HEK293 (cell line): ENCODE data around the gene ARHGAP24.
"Not testable (repeated sequence)": the region's sequence is repeated elsewhere in the genome, so short reads cannot be mapped to it uniquely, and the experiment has no call there.

ENCODE experiments used
- CTCF ChIA-PET: fragments of 350-600 bp; formaldehyde crosslinking; extraction: SDS; loops from one replicate; lab custom pipeline; 2021; ENCODE audit warnings: antibody characterized with exemption; lab: Yijun Ruan, JAX
- POLR2A ChIA-PET: fragments of 300-600 bp; formaldehyde crosslinking; extraction: SDS; loops from one replicate; lab custom pipeline; 2020; ENCODE audit warnings: antibody characterized with exemption, inconsistent platforms; lab: Yijun Ruan, JAX
- H3K27ac ChIP-seq: fragments of 200-500 bp; sonication (Bioruptor generic); 2 replicates; pipeline ENCODE4 v1.5.1; 2014; ENCODE audit warnings: low read depth, low read length, control low read depth, inconsistent platforms; ENCODE audit errors: extremely low read depth
- H3K36me3 ChIP-seq, 2 experiments: fragments of 200-500 bp in 1 of 2; sonication (Bioruptor generic) in 1 of 2; 1 replicate in 1 of 2; 2 replicates in 1 of 2; pipeline ENCODE4 v1.5.1; 2014 to 2017; ENCODE audit warnings: inconsistent platforms in 2 of 2, low read length in 2 of 2; ENCODE audit not compliant: control insufficient read depth in 2 of 2, insufficient read depth in 1 of 2
- H3K4me1 ChIP-seq: fragments of 200-500 bp; sonication (Bioruptor generic); 2 replicates; pipeline ENCODE4 v1.5.1; 2014; ENCODE audit warnings: mild to moderate bottlenecking, low read length, inconsistent platforms; ENCODE audit not compliant: control insufficient read depth, insufficient read depth
- H3K4me3 ChIP-seq: 2 replicates; pipeline ENCODE4 v1.5.1; 2011; ENCODE audit warnings: low read depth, mild to moderate bottlenecking, control low read depth, low read length, moderate library complexity
- H3K9me3 ChIP-seq: fragments of 200-500 bp; sonication (Bioruptor generic); 2 replicates; pipeline ENCODE4 v1.5.1; 2014; ENCODE audit warnings: low read depth, low read length, inconsistent platforms; ENCODE audit not compliant: control insufficient read depth, insufficient read depth
- GLI2 ChIP-seq: fragments of 450-650 bp; formaldehyde crosslinking; IDR thresholded peaks from 2 replicates; pipeline ENCODE4; 2017; ENCODE audit warnings: missing biosample characterization, missing genetic modification characterization, low read depth, borderline replicate concordance
- INSM2 ChIP-seq: fragments of 450-650 bp; formaldehyde crosslinking; IDR thresholded peaks from 2 replicates; pipeline ENCODE4 v1.5.1; 2016; ENCODE audit warnings: missing biosample characterization, missing genetic modification characterization
- SALL2 ChIP-seq: fragments of 450-650 bp; formaldehyde crosslinking; IDR thresholded peaks from 2 replicates; pipeline ENCODE4 v1.5.0; 2017; ENCODE audit warnings: missing biosample characterization, mild to moderate bottlenecking, missing genetic modification characterization, borderline replicate concordance
- SCRT1 ChIP-seq: fragments of 450-650 bp; formaldehyde crosslinking; IDR thresholded peaks from 2 replicates; pipeline ENCODE4 v1.5.1; 2016; ENCODE audit warnings: missing biosample characterization, missing genetic modification characterization, borderline replicate concordance
- ZFP41 ChIP-seq: fragments of 450-650 bp; formaldehyde crosslinking; IDR thresholded peaks from 2 replicates; pipeline ENCODE4 v1.5.1; 2016; ENCODE audit warnings: missing biosample characterization, missing genetic modification characterization, borderline replicate concordance
- ZNF211 ChIP-seq: fragments of 450-650 bp; formaldehyde crosslinking; IDR thresholded peaks from 2 replicates; pipeline ENCODE4 v1.5.1; 2016; ENCODE audit warnings: low read depth, missing biosample characterization, missing genetic modification characterization
- ZNF24 ChIP-seq: fragments of 450-650 bp; formaldehyde crosslinking; IDR thresholded peaks from 2 replicates; pipeline ENCODE4 v1.5.1; 2016; ENCODE audit warnings: missing biosample characterization, missing genetic modification characterization
- ZNF311 ChIP-seq: fragments of 450-650 bp; formaldehyde crosslinking; IDR thresholded peaks from 2 replicates; pipeline ENCODE4 v1.5.1; 2017; ENCODE audit warnings: missing biosample characterization, missing genetic modification characterization, borderline replicate concordance
- ZNF354C ChIP-seq: fragments of 450-650 bp; formaldehyde crosslinking; IDR thresholded peaks from 2 replicates; pipeline ENCODE4 v1.5.1; 2016; ENCODE audit warnings: missing biosample characterization, missing genetic modification characterization, low read depth, borderline replicate concordance
- ZNF37A ChIP-seq: fragments of 450-650 bp; IDR thresholded peaks from 2 replicates; pipeline ENCODE4 v1.5.1; 2018; ENCODE audit warnings: missing biosample characterization, missing genetic modification characterization
- ZNF423 ChIP-seq: fragments of 450-650 bp; formaldehyde crosslinking; IDR thresholded peaks from 2 replicates; pipeline ENCODE4 v1.5.1; 2016; ENCODE audit warnings: missing biosample characterization, missing genetic modification characterization
- ZNF548 ChIP-seq: fragments of 450-650 bp; formaldehyde crosslinking; IDR thresholded peaks from 2 replicates; pipeline ENCODE4 v1.5.1; 2016; ENCODE audit warnings: missing biosample characterization, missing genetic modification characterization
- ZNF561 ChIP-seq: fragments of 450-650 bp; IDR thresholded peaks from 2 replicates; pipeline ENCODE4 v1.5.1; 2018; ENCODE audit warnings: missing biosample characterization, missing genetic modification characterization, borderline replicate concordance
- ZNF571 ChIP-seq: fragments of 450-650 bp; formaldehyde crosslinking; IDR thresholded peaks from 2 replicates; pipeline ENCODE4 v1.5.0; 2017; ENCODE audit warnings: missing biosample characterization, missing genetic modification characterization
- ZNF610 ChIP-seq: fragments of 450-650 bp; formaldehyde crosslinking; IDR thresholded peaks from 2 replicates; pipeline ENCODE4 v1.5.1; 2016; ENCODE audit warnings: missing biosample characterization, missing genetic modification characterization, borderline replicate concordance
- ZNF768 ChIP-seq: fragments of 450-650 bp; formaldehyde crosslinking; IDR thresholded peaks from 2 replicates; pipeline ENCODE4 v1.5.1; 2018; ENCODE audit warnings: missing biosample characterization, mild to moderate bottlenecking, missing genetic modification characterization
- ZSCAN30 ChIP-seq: fragments of 450-650 bp; IDR thresholded peaks from 2 replicates; pipeline ENCODE4 v1.5.1; 2018; ENCODE audit warnings: missing biosample characterization, mild to moderate bottlenecking, missing genetic modification characterization, moderate library complexity
- ZSCAN4 ChIP-seq: fragments of 450-650 bp; formaldehyde crosslinking; IDR thresholded peaks from 2 replicates; pipeline ENCODE4 v1.5.1; 2017; ENCODE audit warnings: missing biosample characterization, missing genetic modification characterization
- TF ChIP-seq, protein P1 (sequence below): fragments of 450-650 bp; formaldehyde crosslinking; IDR thresholded peaks from 2 replicates; pipeline ENCODE4 v1.5.1; 2016; ENCODE audit warnings: missing biosample characterization, missing genetic modification characterization
- TF ChIP-seq, protein P2 (sequence below): fragments of 450-650 bp; formaldehyde crosslinking; IDR thresholded peaks from 2 replicates; pipeline ENCODE4; 2016; ENCODE audit warnings: missing biosample characterization, missing genetic modification characterization

The ARHGAP24 gene

GRCh38 chr4:86015412-86016350 lies 540.7 kb downstream of the ARHGAP24 start:
- H3K4me1 ChIP-seq, result no peaks in the 10 kb centered on the region
- no peaks in the 10 kb centered on the region for H3K36me3 ChIP-seq
- no peak overlapping the region for H3K4me3 ChIP-seq
- TF ChIP-seq SCRT1, result no peak
- no peak for TF ChIP-seq ZNF423 (tag by site-specific recombination)
- no peak for TF ChIP-seq ZSCAN30 (tag by site-specific recombination)
- ChIA-PET POLR2A (no interaction called here), CTCF (no interaction called here)
- no peaks in the 10 kb centered on the region for H3K9me3 ChIP-seq
- H3K27ac ChIP-seq, result no peak overlapping the region

- POLR2A ChIA-PET, result no interaction called here
- H3K9me3 ChIP-seq, result no peaks in the 10 kb centered on the region
- H3K36me3 ChIP-seq, result no peaks in the 10 kb centered on the region
- H3K4me3 ChIP-seq, result no peak overlapping the region
- no peak overlapping the region for H3K27ac ChIP-seq
- no peaks in the 10 kb centered on the region for H3K4me1 ChIP-seq
- TF ChIP-seq ZNF311 (tag by site-specific recombination) (no peak), INSM2 (tag by site-specific recombination) (no peak), ZNF768 (tag by site-specific recombination) (no peak), ZFP41 (tag by site-specific recombination) (no peak), ZNF24 (tag by site-specific recombination) (no peak), ZNF561 (tag by site-specific recombination) (no peak), ZNF548 (tag by site-specific recombination) (no peak), ZNF571 (tag by site-specific recombination) (no peak), ZNF37A (tag by site-specific recombination) (no peak), GLI2 (tag by site-specific recombination) (no peak)
- TF ChIP-seq, protein P1, sequence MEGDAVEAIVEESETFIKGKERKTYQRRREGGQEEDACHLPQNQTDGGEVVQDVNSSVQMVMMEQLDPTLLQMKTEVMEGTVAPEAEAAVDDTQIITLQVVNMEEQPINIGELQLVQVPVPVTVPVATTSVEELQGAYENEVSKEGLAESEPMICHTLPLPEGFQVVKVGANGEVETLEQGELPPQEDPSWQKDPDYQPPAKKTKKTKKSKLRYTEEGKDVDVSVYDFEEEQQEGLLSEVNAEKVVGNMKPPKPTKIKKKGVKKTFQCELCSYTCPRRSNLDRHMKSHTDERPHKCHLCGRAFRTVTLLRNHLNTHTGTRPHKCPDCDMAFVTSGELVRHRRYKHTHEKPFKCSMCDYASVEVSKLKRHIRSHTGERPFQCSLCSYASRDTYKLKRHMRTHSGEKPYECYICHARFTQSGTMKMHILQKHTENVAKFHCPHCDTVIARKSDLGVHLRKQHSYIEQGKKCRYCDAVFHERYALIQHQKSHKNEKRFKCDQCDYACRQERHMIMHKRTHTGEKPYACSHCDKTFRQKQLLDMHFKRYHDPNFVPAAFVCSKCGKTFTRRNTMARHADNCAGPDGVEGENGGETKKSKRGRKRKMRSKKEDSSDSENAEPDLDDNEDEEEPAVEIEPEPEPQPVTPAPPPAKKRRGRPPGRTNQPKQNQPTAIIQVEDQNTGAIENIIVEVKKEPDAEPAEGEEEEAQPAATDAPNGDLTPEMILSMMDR (tag by site-specific recombination), result no peak
- TF ChIP-seq, protein P2, sequence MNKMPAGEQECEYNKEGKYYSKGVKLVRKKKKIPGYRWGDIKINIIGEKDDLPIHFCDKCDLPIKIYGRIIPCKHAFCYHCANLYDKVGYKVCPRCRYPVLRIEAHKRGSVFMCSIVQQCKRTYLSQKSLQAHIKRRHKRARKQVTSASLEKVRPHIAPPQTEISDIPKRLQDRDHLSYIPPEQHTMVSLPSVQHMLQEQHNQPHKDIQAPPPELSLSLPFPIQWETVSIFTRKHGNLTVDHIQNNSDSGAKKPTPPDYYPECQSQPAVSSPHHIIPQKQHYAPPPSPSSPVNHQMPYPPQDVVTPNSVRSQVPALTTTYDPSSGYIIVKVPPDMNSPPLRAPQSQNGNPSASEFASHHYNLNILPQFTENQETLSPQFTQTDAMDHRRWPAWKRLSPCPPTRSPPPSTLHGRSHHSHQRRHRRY (tag by site-specific recombination), result no peak
- CTCF ChIA-PET, result interaction anchor here (1.1 kb wide), 1 partner anchor 25 kb away, joined by 3 read pairs; no protein-coding TSS in a partner anchor
Observed at GRCh38 chr4:86019362-86019761, 544.4 kb downstream of the ARHGAP24 start.

GRCh38 chr4:86019906-86020305 lies 545.0 kb downstream of the ARHGAP24 start:
- ChIA-PET CTCF (no interaction called here), POLR2A (no interaction called here)
- H3K36me3 ChIP-seq, result no peaks in the 10 kb centered on the region
- no peaks in the 10 kb centered on the region for H3K4me1 ChIP-seq
- H3K4me3 ChIP-seq, result no peak overlapping the region
- H3K27ac ChIP-seq, result no peak overlapping the region
- no peaks in the 10 kb centered on the region for H3K9me3 ChIP-seq
- TF ChIP-seq ZNF354C (tag by site-specific recombination), result no peak
- no peak for TF ChIP-seq ZNF311 (tag by site-specific recombination)
- no peak for TF ChIP-seq ZNF211
- no peak for TF ChIP-seq ZNF610 (tag by site-specific recombination)
- TF ChIP-seq SALL2 (tag by site-specific recombination), result no peak
- TF ChIP-seq ZSCAN4 (tag by site-specific recombination), result no peak

DNA sequence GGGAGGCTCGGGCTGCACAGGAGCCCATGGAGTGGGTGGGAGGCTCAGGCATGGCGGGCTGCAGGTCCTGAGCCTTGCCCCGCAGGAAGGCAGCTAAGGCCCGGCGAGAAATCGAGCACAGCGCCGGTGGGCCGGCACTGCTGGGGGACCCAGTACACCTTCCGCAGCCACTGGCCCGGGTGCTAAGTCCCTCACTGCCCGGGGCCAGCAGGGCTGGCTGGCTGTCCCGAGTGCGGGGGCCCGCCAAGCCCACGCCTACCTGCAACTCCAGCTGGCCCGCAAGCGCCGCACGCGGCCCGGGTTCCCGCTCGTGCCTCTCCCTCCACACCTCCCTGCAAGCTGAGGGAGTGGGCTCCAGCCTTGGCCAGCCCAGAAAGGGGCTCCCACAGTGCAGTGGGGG lies 546.7 kb downstream of the ARHGAP24 start:
- H3K27ac ChIP-seq, H3K9me3 ChIP-seq, H3K4me1 ChIP-seq, POLR2A ChIA-PET, H3K36me3 ChIP-seq, H3K4me3 ChIP-seq, CTCF ChIA-PET: not testable (repeated sequence)
